Mesendoderm (in vitro differentiated cells): ENCODE data around the gene ZNF121.
A peak's percentile ranks its signal among the peaks of the same experiment; 100 is the strongest.
"Not testable (repeated sequence)": the region's sequence is repeated elsewhere in the genome, so short reads cannot be mapped to it uniquely, and the experiment has no call there.

Source experiments
- DNase-seq: peaks from one replicate; pipeline ENCODE4 v3.0.0; 2013
- H2AK5ac ChIP-seq: 2 replicates; pipeline ENCODE4 v1.6.1; 2013; ENCODE audit warnings: low read length, inconsistent platforms
- H2BK120ac ChIP-seq: 2 replicates; pipeline ENCODE4 v1.6.1; 2013; ENCODE audit warnings: low read depth, mild to moderate bottlenecking, low read length, moderate library complexity, mixed read lengths
- H2BK15ac ChIP-seq: replicated peaks from 2 replicates; pipeline ENCODE4 v1.6.1; 2013; ENCODE audit warnings: low read depth, mild to moderate bottlenecking, moderate library complexity
- H2BK5ac ChIP-seq: 2 replicates; pipeline ENCODE4 v1.6.1; 2013; ENCODE audit warnings: low read length, inconsistent platforms
- H3K18ac ChIP-seq: 2 replicates; pipeline ENCODE4 v1.6.1; 2013; ENCODE audit warnings: mild to moderate bottlenecking, low read length, mixed read lengths
- H3K23ac ChIP-seq: one replicate; pipeline ENCODE4 v1.6.1; 2013; ENCODE audit warnings: low read length
- H3K27ac ChIP-seq: 2 replicates; pipeline ENCODE4 v1.5.1; 2013; ENCODE audit warnings: low read depth, mild to moderate bottlenecking, inconsistent platforms, low read length, moderate library complexity
- H3K27me3 ChIP-seq: 2 replicates; pipeline ENCODE4 v1.6.1; 2013; ENCODE audit warnings: low read length, control low read depth, mild to moderate bottlenecking, inconsistent platforms; ENCODE audit not compliant: insufficient read depth, poor library complexity
- H3K36me3 ChIP-seq: 2 replicates; pipeline ENCODE4 v1.6.1; 2013; ENCODE audit warnings: low read length, inconsistent platforms; ENCODE audit not compliant: control insufficient read depth, insufficient read depth
- H3K4ac ChIP-seq: one replicate; pipeline ENCODE4 v1.6.1; 2013; ENCODE audit warnings: low read depth, mild to moderate bottlenecking, low read length, moderate library complexity
- H3K4me1 ChIP-seq: 2 replicates; pipeline ENCODE4 v1.6.1; 2013; ENCODE audit warnings: low read depth, low read length, inconsistent platforms; ENCODE audit not compliant: control insufficient read depth
- H3K4me2 ChIP-seq: 2 replicates; pipeline ENCODE4 v1.6.1; 2013; ENCODE audit warnings: low read length
- H3K4me3 ChIP-seq: 2 replicates; pipeline ENCODE4 v1.5.1; 2013; ENCODE audit warnings: mild to moderate bottlenecking, low read length
- H3K56ac ChIP-seq: one replicate; pipeline ENCODE4 v1.6.1; 2013; ENCODE audit warnings: low read length
- H3K79me1 ChIP-seq: 2 replicates; pipeline ENCODE4 v1.6.1; 2013; ENCODE audit warnings: low read length, inconsistent platforms
- H3K79me2 ChIP-seq: 2 replicates; pipeline ENCODE4 v1.6.1; 2013; ENCODE audit warnings: mild to moderate bottlenecking, low read length; ENCODE audit not compliant: control insufficient read depth, insufficient read depth
- H3K9ac ChIP-seq: 2 replicates; pipeline ENCODE4 v1.6.1; 2013; ENCODE audit warnings: low read length, inconsistent platforms
- H4K5ac ChIP-seq: one replicate; pipeline ENCODE4 v1.6.1; 2013; ENCODE audit warnings: low read length
- H4K8ac ChIP-seq: one replicate; pipeline ENCODE4 v1.6.1; 2013; ENCODE audit warnings: low read depth, mild to moderate bottlenecking, control low read depth, low read length, moderate library complexity
- WGBS: extraction: QIAGEN DNeasy Blood & Tissue Kit; methylation state at CpG from one replicate; pipeline ENCODE4 v1.1.7; 2013; ENCODE audit warnings: low lambda C conversion rate, missing lambda C conversion rate; ENCODE audit not compliant: insufficient coverage; ENCODE audit errors: extremely low coverage; 5-methylcytosine and 5-hydroxymethylcytosine counted together

Gene ZNF121

DNA sequence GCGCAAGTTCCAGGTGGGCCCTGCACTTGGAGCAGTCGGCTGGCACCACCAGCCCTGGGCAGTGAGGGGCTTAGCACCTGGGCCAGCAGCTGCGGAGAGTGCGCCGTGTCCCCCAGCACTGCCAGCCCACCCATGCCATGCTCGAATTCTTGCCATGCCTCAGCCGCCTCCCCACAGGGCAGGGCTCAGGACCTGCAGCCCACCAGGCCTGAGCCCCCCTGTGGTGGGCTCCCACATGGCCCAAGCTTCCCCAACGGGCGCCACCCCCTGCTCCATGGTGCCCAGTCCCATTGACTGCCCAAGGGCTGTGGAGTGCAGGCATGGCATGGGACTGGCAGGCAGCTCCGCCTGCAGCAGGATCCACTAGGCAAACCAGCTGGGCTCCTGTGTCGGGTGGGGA, 36.4 kb downstream of the ZNF121 start:
- no peak overlapping the region for H3K56ac ChIP-seq

GRCh38 chr19:9541281-9541680, 43.0 kb downstream of the ZNF121 start:
- not testable (repeated sequence) for H3K56ac ChIP-seq, H3K36me3 ChIP-seq, H2AK5ac ChIP-seq, H2BK120ac ChIP-seq, H3K4me3 ChIP-seq, H3K79me1 ChIP-seq, DNase-seq, H3K4me2 ChIP-seq, H3K23ac ChIP-seq, H3K18ac ChIP-seq, H3K9ac ChIP-seq, H4K8ac ChIP-seq, H3K4me1 ChIP-seq, H2BK5ac ChIP-seq, H2BK15ac ChIP-seq, H3K27me3 ChIP-seq, H4K5ac ChIP-seq, H3K4ac ChIP-seq, H3K27ac ChIP-seq
- WGBS: no CpG with 5 or more reads among the region's 12 CpGs
- H3K79me2 ChIP-seq: peaks cover 17% of the 10 kb centered on the region

More for the DNA sequence above, 36.4 kb downstream of the ZNF121 start:
- H3K4me2 ChIP-seq: no peak overlapping the region
- no peak overlapping the region for H3K18ac ChIP-seq
- no peaks in the 10 kb centered on the region for H3K79me1 ChIP-seq
- H3K4ac ChIP-seq: no peak overlapping the region
- H3K23ac ChIP-seq: no peak overlapping the region
- no peaks in the 10 kb centered on the region for H3K27me3 ChIP-seq
- H3K79me2 ChIP-seq: no peaks in the 10 kb centered on the region
- H3K36me3 ChIP-seq: no peaks in the 10 kb centered on the region
- no peak for DNase-seq
- no peak overlapping the region for H4K8ac ChIP-seq
- H2AK5ac ChIP-seq: no peak overlapping the region
- H3K27ac ChIP-seq: no peak overlapping the region
- H2BK15ac ChIP-seq: no peak overlapping the region
- no peak overlapping the region for H2BK120ac ChIP-seq
- H3K4me1 ChIP-seq: no peaks in the 10 kb centered on the region
- no peak overlapping the region for H2BK5ac ChIP-seq
- H3K9ac ChIP-seq: no peak overlapping the region
- H3K4me3 ChIP-seq: no peak overlapping the region
- no peak overlapping the region for H4K5ac ChIP-seq
- no CpG with 5 or more reads among the region's 11 CpGs for WGBS

DNA sequence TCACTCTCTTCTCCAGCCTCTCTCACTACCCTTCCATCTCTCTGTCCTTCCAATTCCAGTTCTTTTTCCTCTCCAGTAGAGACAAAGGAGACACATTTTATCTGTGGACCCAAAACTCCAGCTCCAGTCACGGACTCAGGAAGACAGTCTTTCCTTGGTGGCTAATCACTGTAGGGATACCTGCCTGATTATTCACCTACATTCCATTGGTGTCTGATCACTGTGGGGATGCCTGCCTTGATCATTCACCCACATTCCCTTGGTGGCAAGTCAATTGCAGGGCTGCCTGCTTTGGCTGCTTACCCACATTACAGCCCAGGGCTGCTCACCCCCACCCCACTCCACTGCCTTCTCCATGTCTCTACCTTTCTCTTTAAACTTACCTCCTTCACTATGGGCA, 44.4 kb downstream of the ZNF121 start:
- not testable (repeated sequence) for H4K8ac ChIP-seq, H2BK15ac ChIP-seq, H3K4me1 ChIP-seq, H2BK120ac ChIP-seq, H3K79me1 ChIP-seq, H3K18ac ChIP-seq, H3K27ac ChIP-seq, H3K36me3 ChIP-seq, H3K4ac ChIP-seq, H3K23ac ChIP-seq, H3K4me3 ChIP-seq, H3K9ac ChIP-seq, H3K4me2 ChIP-seq, H2BK5ac ChIP-seq, H2AK5ac ChIP-seq, H3K27me3 ChIP-seq, H3K56ac ChIP-seq, H4K5ac ChIP-seq
- no CpG with 5 or more reads among the region's 1 CpG for WGBS
- H3K79me2 ChIP-seq: peaks cover 17% of the 10 kb centered on the region
- peak; percentile 13 for DNase-seq

DNA sequence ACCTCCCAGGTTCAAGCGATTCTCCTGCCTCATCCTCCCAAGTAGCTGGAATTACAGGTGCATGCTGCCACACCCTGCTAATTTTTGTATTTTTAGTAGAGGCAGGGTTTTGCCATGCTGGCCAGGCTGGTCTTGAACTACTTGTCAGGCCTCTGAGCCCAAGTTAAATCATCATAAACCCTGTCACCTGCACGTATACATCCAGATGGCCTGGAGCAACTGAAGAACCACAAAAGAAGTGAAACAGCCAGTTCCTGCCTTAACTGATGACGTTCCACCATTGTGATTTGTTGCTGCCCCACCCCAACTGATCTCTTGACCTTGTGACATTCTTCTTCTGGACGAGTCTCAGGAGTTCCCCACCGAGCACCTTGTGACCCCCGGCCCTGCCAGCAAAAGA, 45.1 kb downstream of the ZNF121 start:
- H3K79me1 ChIP-seq, H3K27ac ChIP-seq, H2BK15ac ChIP-seq: not testable (repeated sequence)

DNA sequence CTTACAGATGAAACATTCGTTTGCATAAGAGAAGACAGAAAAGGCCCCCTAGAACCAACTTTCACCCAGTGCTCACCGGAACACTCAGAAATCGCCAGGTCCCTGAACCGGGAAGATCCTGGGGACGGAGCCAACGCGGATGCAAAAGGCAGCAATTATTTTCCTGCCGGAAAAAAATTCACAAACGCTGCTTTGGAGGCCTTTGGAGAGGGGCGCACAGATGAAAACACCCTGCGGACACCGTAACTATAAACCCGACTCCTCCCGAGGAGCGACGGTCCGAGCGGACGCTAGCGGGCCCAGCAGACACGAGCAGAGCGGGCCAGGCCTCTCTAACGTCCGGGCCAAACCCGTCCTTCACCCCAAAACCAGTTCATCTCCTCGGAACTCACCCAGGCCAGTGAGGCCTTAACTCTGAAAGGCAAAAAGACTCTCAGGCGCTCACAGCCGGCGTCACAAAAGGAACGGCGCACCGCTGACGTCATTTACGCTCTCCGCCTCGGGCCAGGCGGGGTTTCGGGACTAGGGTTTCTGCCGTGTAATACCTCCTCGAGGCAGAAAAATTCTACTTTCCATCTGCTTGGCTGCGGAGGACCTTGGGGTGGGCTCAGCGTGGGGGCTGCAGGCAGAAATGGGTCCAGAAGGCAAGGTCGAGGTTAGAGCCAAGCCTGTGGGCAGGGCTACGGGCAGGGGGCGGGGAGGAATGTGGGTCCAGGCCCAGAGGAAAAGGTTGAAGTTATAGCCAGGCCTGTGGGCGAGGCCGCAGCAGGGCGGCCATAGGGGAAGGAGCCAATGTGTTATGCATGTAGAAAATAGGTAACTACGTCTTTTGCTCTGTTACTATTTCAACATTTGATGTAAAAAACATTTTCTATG, 45.9 kb downstream of the ZNF121 start, which contains the start of gene ZNF426:
Gene ZNF426, minus strand, starts transcription at position 463 of the 876 bp plus-strand sequence. CDS start 2,413 bp downstream, outside the sequence.
- Histone ChIP-seq H3K23ac (no peak within 1 kb of the TSS), H3K9ac (peak within 1 kb of the TSS; percentile 96), H3K18ac (peak within 1 kb of the TSS; percentile 43), H3K79me1 (peaks cover 3% of the 10 kb centered on the region), H2BK120ac (no peak within 1 kb of the TSS), H3K4me1 (no peaks in the 10 kb centered on the region), H3K4me2 (peak within 1 kb of the TSS; percentile 75), H3K27ac (peak within 1 kb of the TSS; percentile 26), H3K27me3 (no peaks in the 10 kb centered on the region), H3K4ac (peak within 1 kb of the TSS; percentile 75), H3K56ac (peak within 1 kb of the TSS; percentile 90), H3K4me3 (peak within 1 kb of the TSS; percentile 97), H4K5ac (peak within 1 kb of the TSS; percentile 56), H4K8ac (no peak within 1 kb of the TSS), H3K36me3 (peaks cover 10% of the 10 kb centered on the region), H2BK15ac (no peak within 1 kb of the TSS), H2AK5ac (no peak within 1 kb of the TSS), H2BK5ac (no peak within 1 kb of the TSS), H3K79me2 (peaks cover 17% of the 10 kb centered on the region)
- WGBS: no CpG with 5 or more reads among the region's 49 CpGs
- DNase-seq: peak; percentile 96

More for the DNA sequence above, 45.1 kb downstream of the ZNF121 start:
- not testable (repeated sequence) for H3K36me3 ChIP-seq, H3K4me1 ChIP-seq, H4K8ac ChIP-seq, H3K4me2 ChIP-seq, H2BK120ac ChIP-seq, DNase-seq, H3K18ac ChIP-seq, H2BK5ac ChIP-seq, H3K4ac ChIP-seq, H4K5ac ChIP-seq, H3K23ac ChIP-seq, H3K27me3 ChIP-seq, H2AK5ac ChIP-seq, H3K56ac ChIP-seq, H3K4me3 ChIP-seq, H3K9ac ChIP-seq
- WGBS: no CpG with 5 or more reads among the region's 6 CpGs
- H3K79me2 ChIP-seq: peaks cover 17% of the 10 kb centered on the region
